Chondrocyte (in vitro differentiated cells): ENCODE data around the gene GALK1. TPM values are rescaled to one million over a fixed set of nuclear protein-coding genes. Genes with fewer than 3 reads are reported as not detected.

Experiments
- DNase-seq: peaks from one replicate; pipeline ENCODE4 v3.0.0; 2021; ENCODE audit warnings: mixed read lengths, low spot score
- H3K27ac Mint-ChIP-seq: one replicate; pipeline ENCODE4 v1.8.0; 2021; ENCODE audit warnings: mild to moderate bottlenecking, moderate library complexity, mixed read lengths; ENCODE audit not compliant: unreplicated experiment
- H3K27me3 Mint-ChIP-seq: 2 replicates; pipeline ENCODE4 v1.8.0; 2021; ENCODE audit warnings: low read depth, mixed read lengths
- H3K36me3 Mint-ChIP-seq: 2 replicates; pipeline ENCODE4 v1.8.0; 2021; ENCODE audit warnings: low read depth, mixed read lengths
- H3K4me1 Mint-ChIP-seq: 2 replicates; pipeline ENCODE4 v1.8.0; 2021; ENCODE audit warnings: low read depth, mild to moderate bottlenecking, mixed read lengths
- H3K4me3 Mint-ChIP-seq: one replicate; pipeline ENCODE4 v1.8.0; 2021; ENCODE audit warnings: mild to moderate bottlenecking, moderate library complexity, mixed read lengths; ENCODE audit not compliant: unreplicated experiment
- H3K9me3 Mint-ChIP-seq: 2 replicates; pipeline ENCODE4 v1.8.0; 2021; ENCODE audit warnings: low read depth, mixed read lengths
- total RNA-seq: library from RNA; stranded (reverse); gene quantifications from 3 replicates; pipeline ENCODE4 v1.2.1, GENCODE V29; 2021
- TF ChIP-seq, protein P1 (sequence below): fragments of 200-600 bp; sonication (generic); IDR thresholded peaks from 2 replicates; pipeline ENCODE4 v1.5.0; 2021; ENCODE audit warnings: antibody characterized with exemption, mild to moderate bottlenecking, moderate library complexity

Gene GALK1
- total RNA-seq, 1 donor from 2014 or later: 27.8 TPM

- Mint-ChIP-seq H3K4me3 (no peak overlapping the region), H3K27me3 (no peaks in the 10 kb centered on the region), H3K9me3 (no peaks in the 10 kb centered on the region), H3K36me3 (peaks cover 21% of the 10 kb centered on the region), H3K4me1 (peaks cover 26% of the 10 kb centered on the region), H3K27ac (peak overlapping the region; percentile 18)
- TF ChIP-seq, protein P1, sequence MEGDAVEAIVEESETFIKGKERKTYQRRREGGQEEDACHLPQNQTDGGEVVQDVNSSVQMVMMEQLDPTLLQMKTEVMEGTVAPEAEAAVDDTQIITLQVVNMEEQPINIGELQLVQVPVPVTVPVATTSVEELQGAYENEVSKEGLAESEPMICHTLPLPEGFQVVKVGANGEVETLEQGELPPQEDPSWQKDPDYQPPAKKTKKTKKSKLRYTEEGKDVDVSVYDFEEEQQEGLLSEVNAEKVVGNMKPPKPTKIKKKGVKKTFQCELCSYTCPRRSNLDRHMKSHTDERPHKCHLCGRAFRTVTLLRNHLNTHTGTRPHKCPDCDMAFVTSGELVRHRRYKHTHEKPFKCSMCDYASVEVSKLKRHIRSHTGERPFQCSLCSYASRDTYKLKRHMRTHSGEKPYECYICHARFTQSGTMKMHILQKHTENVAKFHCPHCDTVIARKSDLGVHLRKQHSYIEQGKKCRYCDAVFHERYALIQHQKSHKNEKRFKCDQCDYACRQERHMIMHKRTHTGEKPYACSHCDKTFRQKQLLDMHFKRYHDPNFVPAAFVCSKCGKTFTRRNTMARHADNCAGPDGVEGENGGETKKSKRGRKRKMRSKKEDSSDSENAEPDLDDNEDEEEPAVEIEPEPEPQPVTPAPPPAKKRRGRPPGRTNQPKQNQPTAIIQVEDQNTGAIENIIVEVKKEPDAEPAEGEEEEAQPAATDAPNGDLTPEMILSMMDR: no peak
- DNase-seq: no peak
These were observed 9.5 kb upstream of the GALK1 start for GRCh38 chr17:75774471-75774990.

GRCh38 chr17:75773808-75774470 lies 8.9 kb upstream of the GALK1 start:
- Mint-ChIP-seq H3K4me1 (peaks cover 25% of the 10 kb centered on the region), H3K27me3 (no peaks in the 10 kb centered on the region), H3K4me3 (no peak overlapping the region), H3K27ac (no peak overlapping the region), H3K36me3 (peaks cover 20% of the 10 kb centered on the region), H3K9me3 (no peaks in the 10 kb centered on the region)
- TF ChIP-seq, protein P1: no peak
- DNase-seq: no peak

DNA sequence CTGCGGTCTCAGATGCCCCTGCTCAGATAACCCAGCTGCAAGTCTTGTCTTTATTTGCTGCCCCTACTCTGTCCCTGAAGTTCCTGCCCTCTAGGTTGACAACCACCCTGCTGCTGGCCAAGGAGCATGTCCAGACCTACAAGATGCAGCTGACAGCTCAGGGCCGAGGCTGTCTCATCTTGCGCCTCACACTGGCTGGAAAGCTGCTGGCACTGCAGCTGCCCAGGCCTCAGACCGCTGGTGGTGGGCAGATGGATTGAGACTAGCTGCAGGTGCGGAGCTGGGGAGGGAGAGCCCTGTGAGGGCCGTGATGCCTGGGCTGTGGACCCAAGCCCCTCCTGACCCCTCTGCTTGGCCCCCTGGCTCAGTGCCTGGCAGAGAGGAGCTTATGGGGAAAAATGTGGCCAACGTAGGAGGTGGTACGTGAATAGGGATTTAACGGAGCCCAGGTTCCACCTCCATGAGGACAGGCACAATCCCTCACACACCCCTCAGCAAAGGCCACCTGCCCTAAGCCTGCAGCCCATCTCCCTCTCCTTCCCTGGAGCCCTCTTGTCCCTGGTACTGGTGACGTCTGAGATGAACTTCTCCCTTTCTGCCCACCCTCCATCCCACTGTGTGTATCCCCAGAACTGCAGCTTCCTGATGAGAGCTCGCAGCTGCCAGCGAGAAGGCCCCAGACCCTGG lies 8.3 kb upstream of the GALK1 start:
- Mint-ChIP-seq H3K4me3 (no peak overlapping the region), H3K27ac (no peak overlapping the region), H3K4me1 (peaks cover 25% of the 10 kb centered on the region), H3K36me3 (peaks cover 14% of the 10 kb centered on the region), H3K27me3 (no peaks in the 10 kb centered on the region), H3K9me3 (no peaks in the 10 kb centered on the region)
- DNase-seq: no peak
- TF ChIP-seq, protein P1: no peak

GRCh38 chr17:75771334-75772281 lies 6.6 kb upstream of the GALK1 start:
- DNase-seq: no peak
- TF ChIP-seq, protein P1: peak; percentile 55
- Mint-ChIP-seq H3K27ac (no peak overlapping the region), H3K9me3 (no peaks in the 10 kb centered on the region), H3K36me3 (peaks cover 2% of the 10 kb centered on the region), H3K4me1 (peaks cover 10% of the 10 kb centered on the region), H3K4me3 (no peak overlapping the region), H3K27me3 (no peaks in the 10 kb centered on the region)

- Mint-ChIP-seq H3K36me3 (no peaks in the 10 kb centered on the region), H3K9me3 (no peaks in the 10 kb centered on the region), H3K27me3 (no peaks in the 10 kb centered on the region), H3K4me1 (peaks cover 2% of the 10 kb centered on the region), H3K4me3 (no peak overlapping the region), H3K27ac (no peak overlapping the region)
- no peak for DNase-seq
- TF ChIP-seq, protein P1: no peak
These were observed 4.5 kb upstream of the GALK1 start for GRCh38 chr17:75769536-75769935.
